GM19452 (cell line): Measurements from ENCODE around the gene HDAC9.
"Not testable (repeated sequence)": the region's sequence is repeated elsewhere in the genome, so short reads cannot be mapped to it uniquely, and the experiment has no call there.

Source experiments
- ATAC-seq: cut with Tn5 transposase; IDR thresholded peaks from one replicate; pipeline ENCODE4 v1.9.1; 2021; ENCODE audit not compliant: unreplicated experiment

HDAC9 gene

DNA sequence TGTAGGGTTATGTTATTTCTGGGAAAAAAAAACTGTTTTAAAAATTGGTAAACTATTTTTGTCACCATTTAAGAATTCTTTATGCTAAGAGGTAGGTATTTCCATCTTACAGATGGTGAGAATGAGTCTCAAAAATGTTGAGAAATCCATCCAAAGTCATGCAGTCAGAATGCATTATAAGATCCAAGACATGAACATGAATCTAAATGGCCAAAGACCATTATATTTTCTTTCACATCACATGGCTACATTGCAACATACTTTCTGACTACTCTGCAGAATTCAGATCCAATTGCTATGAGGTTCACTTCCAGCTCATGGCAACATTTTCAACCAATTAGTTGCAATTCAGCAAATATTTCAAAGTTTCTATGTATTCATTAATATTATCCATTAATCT is 440.7 kb downstream of the HDAC9 start:
- no peak for ATAC-seq

- ATAC-seq = no peak
Measured at GRCh38 chr7:18939771-18940592, 444.4 kb downstream of the HDAC9 start.

- ATAC-seq = no peak
Measured at GRCh38 chr7:18940593-18941134, 445.1 kb downstream of the HDAC9 start.

DNA sequence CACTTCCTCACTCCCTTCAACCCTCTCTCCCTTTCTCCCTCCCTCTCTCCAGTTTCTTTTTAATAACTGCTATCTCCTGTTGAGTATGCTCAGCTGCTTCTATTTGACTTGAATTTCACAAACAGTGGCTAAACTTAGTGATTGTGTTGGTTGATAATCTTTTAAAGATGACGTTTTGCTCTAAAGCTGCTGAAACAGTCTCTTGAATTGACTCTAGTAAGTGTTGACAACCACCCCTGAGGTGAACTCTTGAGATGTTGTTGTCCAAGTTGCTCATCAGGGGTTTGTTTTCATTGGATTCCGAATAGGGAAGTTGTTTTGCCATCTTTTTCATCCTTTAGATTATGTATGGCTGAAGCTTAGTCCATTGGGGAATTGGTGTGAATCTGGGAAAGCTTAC is 445.7 kb downstream of the HDAC9 start:
- ATAC-seq = no peak

DNA sequence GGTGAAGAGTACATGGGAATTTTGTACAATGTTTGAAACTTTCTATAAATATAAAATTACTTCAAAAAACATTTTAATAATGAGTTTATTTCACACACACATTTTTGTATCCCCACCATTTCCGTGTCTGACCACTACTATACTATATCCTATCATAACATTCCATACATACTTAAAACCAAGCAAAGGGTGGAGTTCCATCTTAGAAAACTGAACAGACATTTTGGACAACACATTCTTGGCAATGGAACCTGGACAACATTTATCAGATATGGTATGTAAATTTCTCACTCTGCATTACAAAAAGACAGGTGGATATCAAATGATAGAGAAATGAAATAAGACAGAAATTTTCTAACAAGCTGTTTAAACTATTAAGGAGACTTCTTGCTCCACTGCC is 453.0 kb downstream of the HDAC9 start:
- no peak for ATAC-seq

DNA sequence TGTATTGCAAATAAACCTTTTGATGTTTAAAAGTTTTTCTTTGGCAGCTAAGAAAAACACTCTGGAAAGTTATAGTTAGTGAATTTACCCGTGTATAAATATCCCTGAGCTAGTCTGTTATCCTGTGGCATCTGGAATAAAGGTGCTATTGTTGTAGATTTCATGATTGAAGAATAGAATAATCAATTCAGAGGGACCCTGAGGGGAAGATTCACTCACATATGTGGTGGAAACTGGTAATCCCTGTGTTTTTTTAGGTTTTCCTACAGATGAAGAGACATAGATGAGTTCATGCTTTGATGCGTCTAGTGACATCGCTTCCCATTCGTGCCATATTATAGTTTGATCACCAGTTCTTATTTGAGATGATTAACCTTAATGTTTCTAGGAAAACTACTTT is 457.3 kb downstream of the HDAC9 start:
- ATAC-seq = no peak

GRCh38 chr7:18958627-18959026 is 463.1 kb downstream of the HDAC9 start:
- ATAC-seq = no peak

DNA sequence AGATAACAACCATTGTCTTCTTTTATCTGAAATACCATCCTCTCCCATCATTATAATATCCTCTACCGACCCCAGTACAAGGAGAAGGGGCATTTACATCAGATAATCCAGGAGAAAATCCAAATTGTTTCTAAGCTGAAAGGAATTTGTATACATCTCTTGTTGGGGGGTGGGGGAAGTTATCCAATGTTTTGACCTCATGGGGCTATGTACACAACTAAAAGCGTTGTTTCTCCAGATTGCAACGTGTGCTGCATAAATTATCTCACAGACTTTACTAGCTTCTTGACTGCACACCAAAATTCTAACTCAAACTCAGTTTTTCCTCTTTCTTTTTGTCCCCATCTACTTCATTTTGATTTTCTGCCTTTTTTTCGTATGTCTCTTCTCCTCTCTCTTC is 465.2 kb downstream of the HDAC9 start:
- ATAC-seq = no peak

GRCh38 chr7:18962031-18962430 is 466.5 kb downstream of the HDAC9 start:
- ATAC-seq = no peak

GRCh38 chr7:18965657-18966056 is 470.1 kb downstream of the HDAC9 start:
- no peak for ATAC-seq

DNA sequence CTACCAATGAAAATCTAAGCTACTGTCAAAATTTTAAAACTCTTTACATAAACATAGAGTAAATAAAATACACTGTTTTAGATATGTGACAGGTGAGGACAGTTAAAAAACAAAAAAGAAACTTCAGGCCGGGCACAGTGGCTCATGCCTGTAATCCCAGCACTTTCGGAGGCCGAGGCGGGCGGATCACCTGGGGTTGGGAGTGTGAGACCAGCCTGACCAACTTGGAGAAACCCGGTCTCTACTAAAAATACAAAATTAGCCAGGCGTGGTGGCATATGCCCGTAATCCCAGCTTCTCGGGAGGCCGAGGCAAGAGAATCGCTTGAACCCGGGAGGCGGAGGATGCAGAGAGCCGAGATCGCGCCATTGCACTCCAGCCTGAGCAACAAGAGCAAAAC is 472.2 kb downstream of the HDAC9 start:
- ATAC-seq = not testable (repeated sequence)

DNA sequence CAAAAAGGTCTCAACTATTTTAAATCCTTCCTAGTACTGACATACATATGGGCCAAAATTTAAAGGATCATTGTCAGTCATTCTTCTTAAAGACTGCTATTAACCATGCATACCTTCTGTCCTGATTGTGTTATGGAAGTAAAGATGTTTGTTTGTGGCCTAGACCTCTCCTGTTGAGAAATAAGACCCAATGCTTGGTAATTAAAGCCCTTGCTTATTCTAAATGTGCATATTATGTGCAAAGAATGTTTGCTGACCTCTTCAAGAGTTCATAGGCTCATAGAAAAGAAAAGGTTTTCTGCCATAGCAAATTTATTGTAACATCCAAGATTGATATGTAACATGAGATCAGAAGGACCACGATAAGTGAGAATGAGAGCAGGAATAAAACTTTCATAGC is 476.3 kb downstream of the HDAC9 start:
- no peak for ATAC-seq

DNA sequence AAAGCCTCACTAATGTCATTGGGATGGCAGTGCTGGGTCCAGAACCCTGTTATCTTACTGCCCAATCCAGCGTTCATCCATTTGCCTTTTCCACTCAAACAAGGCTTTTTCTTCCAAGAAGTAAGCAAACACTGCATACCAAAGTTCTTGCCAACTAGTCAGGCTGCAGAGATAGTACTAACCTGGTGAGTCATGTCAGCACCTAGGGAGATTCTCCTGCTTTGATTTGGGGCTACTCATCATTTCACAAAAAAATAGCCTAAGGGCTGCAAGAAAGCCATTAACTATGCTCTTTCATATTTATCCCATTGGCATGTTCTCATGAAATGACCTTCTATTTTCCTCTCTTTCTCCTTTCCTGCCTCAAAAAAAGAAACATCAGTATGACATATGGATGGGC is 479.3 kb downstream of the HDAC9 start:
- ATAC-seq = no peak

- no peak for ATAC-seq
Measured at GRCh38 chr7:18975276-18975675, 479.7 kb downstream of the HDAC9 start.

GRCh38 chr7:18975689-18976280 is 480.2 kb downstream of the HDAC9 start:
- no peak for ATAC-seq

GRCh38 chr7:18976715-18977471 is 481.3 kb downstream of the HDAC9 start:
- no peak for ATAC-seq

DNA sequence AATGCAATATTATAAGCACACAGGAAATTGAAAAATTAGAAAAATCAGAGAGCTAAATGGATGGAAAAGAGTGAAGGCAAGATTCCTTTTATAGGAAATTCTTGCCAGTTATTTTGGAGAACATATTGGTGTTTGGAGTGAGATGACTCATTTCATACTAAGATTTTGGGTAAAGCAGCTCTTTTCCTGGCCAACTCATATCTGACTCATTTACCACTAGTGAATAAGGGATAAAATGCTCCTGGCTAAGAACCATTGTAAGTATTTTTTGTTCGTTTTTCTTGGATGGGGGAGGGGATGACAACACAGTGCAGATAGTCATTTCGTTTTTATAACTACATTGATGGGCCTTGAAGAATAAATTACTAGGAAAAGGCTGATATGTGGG is 482.6 kb downstream of the HDAC9 start:
- no peak for ATAC-seq

GRCh38 chr7:18990700-18991099 is 495.2 kb downstream of the HDAC9 start:
- ATAC-seq = not testable (repeated sequence)

DNA sequence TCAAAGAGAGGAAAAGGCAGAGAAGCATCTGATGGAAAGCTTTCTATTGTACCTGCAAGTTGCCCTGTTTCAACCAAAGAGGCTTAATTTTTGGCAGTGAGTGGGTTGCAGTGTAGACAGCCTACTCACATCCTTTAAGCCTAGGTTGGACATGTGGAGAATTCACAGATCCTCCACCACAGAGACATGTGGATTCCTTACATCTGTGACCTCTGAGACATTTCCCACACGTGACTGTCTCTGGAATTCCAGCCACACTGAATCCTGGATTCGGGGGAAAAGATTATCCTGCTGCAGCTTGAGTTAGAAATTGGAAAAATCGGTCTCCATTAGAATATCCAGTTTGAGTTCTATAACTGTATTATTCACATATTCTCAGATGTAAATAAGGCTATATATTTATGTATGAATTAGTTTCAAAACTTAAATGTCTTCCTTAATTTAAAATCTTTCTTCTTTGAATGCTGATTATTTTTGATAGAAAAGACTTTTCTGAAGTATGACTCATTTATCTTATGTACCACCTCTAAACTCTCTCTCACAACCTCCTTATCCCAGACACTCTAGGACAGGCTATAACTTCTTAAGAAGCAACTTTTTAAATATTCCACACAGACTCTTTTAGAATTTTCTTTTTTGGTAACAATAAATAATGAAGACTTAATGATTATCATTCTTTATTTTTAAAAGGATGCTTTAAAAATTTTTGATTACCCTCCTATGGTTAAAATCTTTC is 498.6 kb downstream of the HDAC9 start:
- ATAC-seq = no peak

GRCh38 chr7:18995270-18995671 is 499.7 kb downstream of the HDAC9 start:
- ATAC-seq = no peak

- no peak for ATAC-seq
Measured at GRCh38 chr7:18995811-18996426, 500.4 kb downstream of the HDAC9 start.
